ENCODE results near the gene ZBTB34.
A peak's percentile ranks its signal among the peaks of the same experiment; 100 is the strongest.

Gene ZBTB34

DNA sequence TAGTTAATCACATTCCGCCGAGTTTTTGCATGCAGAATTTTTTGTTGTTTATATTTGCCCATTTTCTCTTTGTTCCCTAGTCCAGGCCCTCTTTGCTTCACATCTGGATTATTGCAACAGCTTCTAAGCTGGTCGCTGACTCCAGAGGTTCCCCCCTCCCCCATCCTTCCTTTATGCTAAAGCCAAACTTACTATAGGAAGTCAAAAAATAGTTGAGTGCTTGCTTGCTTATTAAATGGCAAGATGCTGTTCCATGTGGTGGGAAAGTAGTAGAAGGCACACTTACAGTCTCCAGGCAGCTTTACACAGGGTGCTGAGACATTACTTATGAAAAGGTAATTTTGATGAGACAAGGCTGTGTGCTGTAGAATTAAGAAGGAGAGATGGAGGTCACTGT, 1.3 kb downstream of the ZBTB34 start:
- ChIA-PET CTCF (interaction anchor here (0.5 kb wide), 1 partner anchor 1078 kb away, joined by 3 read pairs; no protein-coding TSS in a partner anchor), POLR2A (no interaction called here)
- Histone ChIP-seq H3K4me3 (ENCODE audit: low read depth, low read length) (peak overlapping the region; percentile 92), H3K9me3 (ENCODE audit: control insufficient read depth, insufficient read depth, low read depth, low read length) (no peaks in the 10 kb centered on the region), H3K4me1 (ENCODE audit: control insufficient read depth, insufficient read depth, low read length) (peaks cover 3% of the 10 kb centered on the region; the same call in 1 of the 2 replicates), H3K27ac (ENCODE audit: extremely low read depth, low read depth, low read length) (no peak overlapping the region; the same call in 1 of the 2 replicates), H3K36me3 (ENCODE audit: control insufficient read depth in 2 of 2, insufficient read depth in 1 of 2, low read length in 2 of 2) (peaks cover 0 to 31% of the 10 kb centered on the region in 2 experiments; a peak in 1 of 3 replicates)
- TF ChIP-seq ZNF155 (tag by site-specific recombination; IDR thresholded peaks at IDR 0.05) (no peak), ZFP3 (tag by site-specific recombination; IDR thresholded peaks at IDR 0.05; ENCODE audit: low read depth) (no peak), ZNF302 (tag by site-specific recombination; IDR thresholded peaks at IDR 0.05; ENCODE audit: low read depth) (peak; percentile 42; the same call in 1 of the 2 replicates), SP3 (tag by site-specific recombination; IDR thresholded peaks at IDR 0.05) (0 out of 2 replicates have a peak, but pooled peaks have one; percentile 5)

DNA sequence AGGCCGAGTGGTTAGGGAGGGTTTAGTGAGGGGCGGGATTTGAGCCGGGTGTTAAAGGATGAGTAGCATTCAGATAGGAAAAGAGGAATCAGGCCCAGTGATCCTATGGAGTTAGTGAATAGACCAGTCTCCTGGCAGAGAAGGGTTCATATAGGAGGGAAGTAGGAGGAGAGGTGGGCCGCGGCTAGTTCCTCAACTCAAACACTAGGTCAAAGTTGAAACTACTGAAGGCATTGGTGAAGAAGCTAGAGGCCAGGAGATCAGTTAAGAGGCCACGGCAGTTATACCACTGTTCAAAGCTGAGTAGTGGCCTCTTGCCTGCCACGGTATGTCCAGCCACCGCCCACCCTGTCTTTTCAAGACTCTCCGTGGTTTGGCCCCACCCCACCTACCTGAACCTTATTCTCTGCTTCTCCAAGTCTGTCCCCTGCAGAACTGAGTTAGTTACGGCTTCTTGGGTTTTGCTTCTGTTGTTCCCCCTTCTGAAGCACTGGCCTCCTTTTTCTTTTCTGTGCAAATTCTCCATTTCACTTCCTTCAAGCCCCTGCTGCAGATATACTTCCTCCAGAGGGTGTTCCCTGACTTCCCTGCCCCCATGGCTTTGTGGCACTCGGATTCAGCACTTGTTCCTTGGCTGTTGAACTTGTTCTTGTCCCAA, 1.8 kb downstream of the ZBTB34 start:
- Histone ChIP-seq H3K9me3 (ENCODE audit: control insufficient read depth, insufficient read depth, low read depth, low read length) (no peaks in the 10 kb centered on the region), H3K36me3 (ENCODE audit: control insufficient read depth in 2 of 2, insufficient read depth in 1 of 2, low read length in 2 of 2) (peaks cover 0 to 33% of the 10 kb centered on the region in 2 experiments; a peak in 1 of 3 replicates), H3K4me1 (ENCODE audit: control insufficient read depth, insufficient read depth, low read length) (peaks cover 3% of the 10 kb centered on the region; the same call in 1 of the 2 replicates), H3K4me3 (ENCODE audit: low read depth, low read length) (no peak overlapping the region; the same call in 1 of the 2 replicates), H3K27ac (ENCODE audit: extremely low read depth, low read depth, low read length) (no peak overlapping the region)
- POLR2A ChIA-PET = no interaction called here
- CTCF ChIA-PET = interaction anchor here (0.6 kb wide), 1 partner anchor 337 kb away, joined by 3 read pairs; no protein-coding TSS in a partner anchor
- no peak for TF ChIP-seq ZNF501 (tag by site-specific recombination; IDR thresholded peaks at IDR 0.05)
- no peak for TF ChIP-seq ZNF529 (tag by site-specific recombination; IDR thresholded peaks at IDR 0.05; ENCODE audit: insufficient replicate concordance)
- TF ChIP-seq ZNF19 (tag by site-specific recombination; IDR thresholded peaks at IDR 0.05; ENCODE audit: low read depth) = no peak
- TF ChIP-seq SP2 (tag by site-specific recombination; IDR thresholded peaks at IDR 0.05) = peak; percentile 43
- TF ChIP-seq, protein P1, sequence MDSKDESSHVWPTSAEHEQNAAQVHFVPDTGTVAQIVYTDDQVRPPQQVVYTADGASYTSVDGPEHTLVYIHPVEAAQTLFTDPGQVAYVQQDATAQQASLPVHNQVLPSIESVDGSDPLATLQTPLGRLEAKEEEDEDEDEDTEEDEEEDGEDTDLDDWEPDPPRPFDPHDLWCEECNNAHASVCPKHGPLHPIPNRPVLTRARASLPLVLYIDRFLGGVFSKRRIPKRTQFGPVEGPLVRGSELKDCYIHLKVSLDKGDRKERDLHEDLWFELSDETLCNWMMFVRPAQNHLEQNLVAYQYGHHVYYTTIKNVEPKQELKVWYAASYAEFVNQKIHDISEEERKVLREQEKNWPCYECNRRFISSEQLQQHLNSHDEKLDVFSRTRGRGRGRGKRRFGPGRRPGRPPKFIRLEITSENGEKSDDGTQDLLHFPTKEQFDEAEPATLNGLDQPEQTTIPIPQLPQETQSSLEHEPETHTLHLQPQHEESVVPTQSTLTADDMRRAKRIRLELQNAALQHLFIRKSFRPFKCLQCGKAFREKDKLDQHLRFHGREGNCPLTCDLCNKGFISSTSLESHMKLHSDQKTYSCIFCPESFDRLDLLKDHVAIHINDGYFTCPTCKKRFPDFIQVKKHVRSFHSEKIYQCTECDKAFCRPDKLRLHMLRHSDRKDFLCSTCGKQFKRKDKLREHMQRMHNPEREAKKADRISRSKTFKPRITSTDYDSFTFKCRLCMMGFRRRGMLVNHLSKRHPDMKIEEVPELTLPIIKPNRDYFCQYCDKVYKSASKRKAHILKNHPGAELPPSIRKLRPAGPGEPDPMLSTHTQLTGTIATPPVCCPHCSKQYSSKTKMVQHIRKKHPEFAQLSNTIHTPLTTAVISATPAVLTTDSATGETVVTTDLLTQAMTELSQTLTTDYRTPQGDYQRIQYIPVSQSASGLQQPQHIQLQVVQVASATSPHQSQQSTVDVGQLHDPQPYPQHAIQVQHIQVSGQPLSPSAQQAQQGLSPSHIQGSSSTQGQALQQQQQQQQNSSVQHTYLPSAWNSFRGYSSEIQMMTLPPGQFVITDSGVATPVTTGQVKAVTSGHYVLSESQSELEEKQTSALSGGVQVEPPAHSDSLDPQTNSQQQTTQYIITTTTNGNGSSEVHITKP (tag by site-specific recombination; IDR thresholded peaks at IDR 0.05) = peak; percentile 39
- no peak for TF ChIP-seq SCRT1 (tag by site-specific recombination; IDR thresholded peaks at IDR 0.05; ENCODE audit: borderline replicate concordance)
- no peak for TF ChIP-seq KLF16 (tag by site-specific recombination; IDR thresholded peaks at IDR 0.05)
- no peak for TF ChIP-seq ZNF623 (tag by site-specific recombination; IDR thresholded peaks at IDR 0.05)
- TF ChIP-seq, protein P2, sequence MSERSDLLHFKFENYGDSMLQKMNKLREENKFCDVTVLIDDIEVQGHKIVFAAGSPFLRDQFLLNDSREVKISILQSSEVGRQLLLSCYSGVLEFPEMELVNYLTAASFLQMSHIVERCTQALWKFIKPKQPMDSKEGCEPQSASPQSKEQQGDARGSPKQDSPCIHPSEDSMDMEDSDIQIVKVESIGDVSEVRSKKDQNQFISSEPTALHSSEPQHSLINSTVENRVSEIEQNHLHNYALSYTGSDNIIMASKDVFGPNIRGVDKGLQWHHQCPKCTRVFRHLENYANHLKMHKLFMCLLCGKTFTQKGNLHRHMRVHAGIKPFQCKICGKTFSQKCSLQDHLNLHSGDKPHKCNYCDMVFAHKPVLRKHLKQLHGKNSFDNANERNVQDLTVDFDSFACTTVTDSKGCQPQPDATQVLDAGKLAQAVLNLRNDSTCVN (tag by site-specific recombination; optimal IDR thresholded peaks at IDR 0.05) = no peak
- TF ChIP-seq, protein P3, sequence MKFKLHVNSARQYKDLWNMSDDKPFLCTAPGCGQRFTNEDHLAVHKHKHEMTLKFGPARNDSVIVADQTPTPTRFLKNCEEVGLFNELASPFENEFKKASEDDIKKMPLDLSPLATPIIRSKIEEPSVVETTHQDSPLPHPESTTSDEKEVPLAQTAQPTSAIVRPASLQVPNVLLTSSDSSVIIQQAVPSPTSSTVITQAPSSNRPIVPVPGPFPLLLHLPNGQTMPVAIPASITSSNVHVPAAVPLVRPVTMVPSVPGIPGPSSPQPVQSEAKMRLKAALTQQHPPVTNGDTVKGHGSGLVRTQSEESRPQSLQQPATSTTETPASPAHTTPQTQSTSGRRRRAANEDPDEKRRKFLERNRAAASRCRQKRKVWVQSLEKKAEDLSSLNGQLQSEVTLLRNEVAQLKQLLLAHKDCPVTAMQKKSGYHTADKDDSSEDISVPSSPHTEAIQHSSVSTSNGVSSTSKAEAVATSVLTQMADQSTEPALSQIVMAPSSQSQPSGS (tag by site-specific recombination; IDR thresholded peaks at IDR 0.05; ENCODE audit: low read depth) = no peak

All from HEK293 (cell line).